HUDEP-2 (cell line): ENCODE measurements around the gene MAB21L4.
A peak's percentile ranks its signal among the peaks of the same experiment; 100 is the strongest.

Source experiments
- DNase-seq, 76 experiments: peaks; one replicate each; lab custom pipeline; 2025; ENCODE audit not compliant: unreplicated experiment in 76 of 76; lab: John Stamatoyannopoulos, UW

Gene MAB21L4

GRCh38 chr2:240869109-240869955 is 26.6 kb downstream of the MAB21L4 start:
- no peak for DNase-seq

GRCh38 chr2:240868286-240869108 is 27.5 kb downstream of the MAB21L4 start, which contains the start of gene AGXT:
Gene AGXT (plus strand): TSS chr2:240868824. CDS start chr2:240868866, 42 bp downstream.
- no peak for DNase-seq

- no peak for DNase-seq
Measured at GRCh38 chr2:240865391-240865790, 30.6 kb downstream of the MAB21L4 start.

GRCh38 chr2:240864475-240864874 is 31.5 kb downstream of the MAB21L4 start:
- no peak for DNase-seq

GRCh38 chr2:240861547-240861946 is 34.4 kb downstream of the MAB21L4 start:
- no peak for DNase-seq

GRCh38 chr2:240858871-240859270 is 37.1 kb downstream of the MAB21L4 start:
- DNase-seq, result no peak

- no peak for DNase-seq
Measured at GRCh38 chr2:240858321-240858720, 37.6 kb downstream of the MAB21L4 start.

- no peak for DNase-seq
Measured at GRCh38 chr2:240857039-240858008, 38.6 kb downstream of the MAB21L4 start.

GRCh38 chr2:240856151-240856980 is 39.6 kb downstream of the MAB21L4 start:
- no peak for DNase-seq

GRCh38 chr2:240855670-240856069 is 40.3 kb downstream of the MAB21L4 start:
- DNase-seq, result no peak

GRCh38 chr2:240852671-240853314 is 43.2 kb downstream of the MAB21L4 start:
- DNase-seq, result no peak

GRCh38 chr2:240851078-240851991 is 44.6 kb downstream of the MAB21L4 start:
- peak in 66 of 76 experiments; percentile 2 to 87 (median 56) for DNase-seq

- DNase-seq, result no peak
Measured at GRCh38 chr2:240850756-240851077, 45.2 kb downstream of the MAB21L4 start.

GRCh38 chr2:240850026-240850425 is 45.9 kb downstream of the MAB21L4 start:
- DNase-seq, result no peak

GRCh38 chr2:240848900-240849680 is 46.9 kb downstream of the MAB21L4 start:
- no peak for DNase-seq

GRCh38 chr2:240847817-240848216 is 48.1 kb downstream of the MAB21L4 start:
- no peak for DNase-seq

GRCh38 chr2:240846873-240847595 is 48.9 kb downstream of the MAB21L4 start:
- no peak for DNase-seq
